ENCODE measurements around the gene E2F1.

DNA sequence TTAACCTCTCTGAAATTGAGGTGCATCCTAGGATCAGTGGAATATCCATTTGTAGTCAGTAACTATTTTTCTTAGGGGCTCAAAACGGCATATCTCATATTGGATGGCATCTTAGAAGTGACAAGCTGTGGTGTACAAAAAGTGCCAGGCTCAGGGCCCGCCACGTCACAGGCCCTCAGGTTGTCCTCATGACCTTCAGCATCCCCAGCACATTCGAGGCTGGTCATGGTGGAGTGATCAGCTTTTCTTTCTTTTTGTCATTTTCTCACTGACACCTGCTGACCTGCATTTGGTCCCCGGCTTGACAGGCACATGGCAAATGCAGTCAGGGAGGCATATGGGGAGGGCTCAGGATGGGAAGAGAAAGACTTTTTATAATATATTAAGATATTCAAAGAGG lies 7.1 kb upstream of the E2F1 start:
- TF ChIP-seq POLR2A (IDR thresholded peaks at IDR 0.05) (no peak), CTCF (IDR thresholded peaks at IDR 0.05) (no peak)

Measured in esophagus squamous epithelium (tissue), 4 donors.